ENCODE data around the gene FBXO27.
"Not testable (repeated sequence)": the region's sequence is repeated elsewhere in the genome, so short reads cannot be mapped to it uniquely, and the experiment has no call there.

FBXO27 gene

GRCh38 chr19:39017026-39017425 is 15.3 kb downstream of the FBXO27 start:
- peaks cover 10% of the 10 kb centered on the region for H3K27me3 Mint-ChIP-seq
- H3K4me3 Mint-ChIP-seq: no peak overlapping the region
- no peak overlapping the region for H3K27ac Mint-ChIP-seq
- H3K9me3 Mint-ChIP-seq: no peaks in the 10 kb centered on the region
- no peaks in the 10 kb centered on the region for H3K36me3 Mint-ChIP-seq (ENCODE audit: low read depth)
- no peaks in the 10 kb centered on the region for H3K4me1 Mint-ChIP-seq (ENCODE audit: low read depth)

- Mint-ChIP-seq H3K27me3 (peaks cover 10% of the 10 kb centered on the region), H3K27ac (no peak overlapping the region), H3K36me3 (ENCODE audit: low read depth) (no peaks in the 10 kb centered on the region), H3K9me3 (no peaks in the 10 kb centered on the region), H3K4me1 (ENCODE audit: low read depth) (no peaks in the 10 kb centered on the region), H3K4me3 (no peak overlapping the region)
Measured at GRCh38 chr19:39014037-39014436, 18.3 kb downstream of the FBXO27 start.

DNA sequence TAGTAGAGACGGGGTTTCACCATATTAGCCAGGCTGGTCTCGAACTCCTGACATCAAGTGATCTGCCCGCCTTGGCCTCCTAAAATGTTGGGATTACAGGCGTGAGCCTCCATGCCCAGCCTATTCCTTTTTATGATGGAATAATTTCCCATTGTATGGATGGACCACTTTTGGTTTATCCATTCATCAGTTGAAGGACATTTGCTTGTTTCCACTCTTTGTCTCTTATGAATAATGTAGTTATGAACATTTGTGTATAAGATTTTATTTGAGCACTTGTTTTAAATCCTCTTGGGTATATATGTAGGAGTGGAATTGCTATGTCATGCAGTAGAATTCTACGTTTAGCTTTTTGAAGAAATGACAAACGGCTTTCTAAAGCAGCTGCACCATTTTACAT is 23.3 kb downstream of the FBXO27 start:
- Mint-ChIP-seq H3K27ac (no peak overlapping the region), H3K27me3 (peaks cover 15% of the 10 kb centered on the region), H3K4me1 (ENCODE audit: low read depth) (no peaks in the 10 kb centered on the region), H3K4me3 (no peak overlapping the region), H3K36me3 (ENCODE audit: low read depth) (no peaks in the 10 kb centered on the region), H3K9me3 (no peaks in the 10 kb centered on the region)

- no peak overlapping the region for H3K27ac Mint-ChIP-seq
- no peaks in the 10 kb centered on the region for H3K4me1 Mint-ChIP-seq (ENCODE audit: low read depth)
- no peaks in the 10 kb centered on the region for H3K36me3 Mint-ChIP-seq (ENCODE audit: low read depth)
- no peak overlapping the region for H3K4me3 Mint-ChIP-seq
- no peaks in the 10 kb centered on the region for H3K9me3 Mint-ChIP-seq
- H3K27me3 Mint-ChIP-seq: peaks cover 18% of the 10 kb centered on the region
Measured at GRCh38 chr19:39008137-39008536, 24.2 kb downstream of the FBXO27 start.

DNA sequence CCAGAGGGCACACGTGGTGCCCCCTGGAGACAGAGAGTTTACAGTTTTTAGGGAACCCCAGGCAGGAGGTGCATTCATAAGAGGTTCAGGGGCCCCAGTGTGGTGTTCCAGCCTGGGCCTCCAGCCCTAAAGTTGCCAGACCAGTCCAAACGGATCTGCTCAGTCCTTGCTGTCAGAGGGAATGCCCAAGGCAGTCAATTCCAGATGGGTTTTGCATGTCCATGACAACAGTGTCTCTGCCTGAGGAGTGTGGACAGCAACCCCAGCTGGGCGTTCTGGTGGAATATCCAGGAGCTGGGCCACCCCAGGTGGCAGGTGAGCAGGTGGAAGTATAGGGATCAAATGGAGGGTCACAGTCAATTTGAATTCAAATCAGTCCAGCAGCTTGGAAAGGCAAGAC is 25.3 kb downstream of the FBXO27 start:
- Mint-ChIP-seq H3K4me1 (ENCODE audit: low read depth) (no peaks in the 10 kb centered on the region), H3K9me3 (no peaks in the 10 kb centered on the region), H3K27ac (no peak overlapping the region), H3K36me3 (ENCODE audit: low read depth) (no peaks in the 10 kb centered on the region), H3K27me3 (peaks cover 22% of the 10 kb centered on the region), H3K4me3 (no peak overlapping the region)

GRCh38 chr19:39004403-39004802 is 27.9 kb downstream of the FBXO27 start:
- Mint-ChIP-seq H3K36me3 (ENCODE audit: low read depth) (no peaks in the 10 kb centered on the region), H3K27ac (no peak overlapping the region), H3K27me3 (peaks cover 22% of the 10 kb centered on the region), H3K9me3 (no peaks in the 10 kb centered on the region), H3K4me3 (no peak overlapping the region), H3K4me1 (ENCODE audit: low read depth) (no peaks in the 10 kb centered on the region)

- Mint-ChIP-seq H3K9me3 (no peaks in the 10 kb centered on the region), H3K27me3 (peaks cover 24% of the 10 kb centered on the region), H3K4me3 (no peak overlapping the region), H3K4me1 (ENCODE audit: low read depth) (no peaks in the 10 kb centered on the region), H3K36me3 (ENCODE audit: low read depth) (no peaks in the 10 kb centered on the region), H3K27ac (no peak overlapping the region)
Measured at GRCh38 chr19:39003796-39004195, 28.6 kb downstream of the FBXO27 start.

GRCh38 chr19:39003188-39003587 is 29.2 kb downstream of the FBXO27 start:
- no peak overlapping the region for H3K27ac Mint-ChIP-seq
- peaks cover 21% of the 10 kb centered on the region for H3K27me3 Mint-ChIP-seq
- no peaks in the 10 kb centered on the region for H3K36me3 Mint-ChIP-seq (ENCODE audit: low read depth)
- no peaks in the 10 kb centered on the region for H3K9me3 Mint-ChIP-seq
- no peak overlapping the region for H3K4me3 Mint-ChIP-seq
- H3K4me1 Mint-ChIP-seq (ENCODE audit: low read depth): no peaks in the 10 kb centered on the region

DNA sequence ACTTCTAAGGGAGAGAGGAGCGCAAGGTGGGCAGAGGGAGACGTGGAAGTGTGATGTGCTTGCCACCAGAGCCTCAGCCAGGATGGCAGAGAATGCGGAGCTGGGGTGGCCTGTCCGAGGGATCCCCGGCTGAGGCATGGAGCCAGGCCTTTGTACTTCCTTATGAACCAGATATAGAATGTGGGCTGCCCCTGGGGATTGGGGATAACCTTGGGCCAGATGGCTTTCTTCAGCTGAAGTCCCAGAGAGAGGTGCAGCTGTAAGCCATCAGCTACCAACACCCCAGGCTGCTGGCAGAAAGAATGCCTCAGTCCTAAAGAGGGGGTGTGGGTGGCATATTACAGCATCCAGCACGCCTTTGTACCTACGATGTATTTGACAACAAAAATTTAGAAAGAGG is 31.3 kb downstream of the FBXO27 start:
- no peaks in the 10 kb centered on the region for H3K9me3 Mint-ChIP-seq
- H3K4me1 Mint-ChIP-seq (ENCODE audit: low read depth): no peaks in the 10 kb centered on the region
- no peaks in the 10 kb centered on the region for H3K36me3 Mint-ChIP-seq (ENCODE audit: low read depth)
- no peak overlapping the region for H3K27ac Mint-ChIP-seq
- H3K27me3 Mint-ChIP-seq: peaks cover 17% of the 10 kb centered on the region
- H3K4me3 Mint-ChIP-seq: no peak overlapping the region

GRCh38 chr19:38997576-38997975 is 34.8 kb downstream of the FBXO27 start:
- H3K4me3 Mint-ChIP-seq; H3K4me1 Mint-ChIP-seq (ENCODE audit: low read depth); H3K27ac Mint-ChIP-seq; H3K36me3 Mint-ChIP-seq (ENCODE audit: low read depth); H3K27me3 Mint-ChIP-seq; H3K9me3 Mint-ChIP-seq: not testable (repeated sequence)

DNA sequence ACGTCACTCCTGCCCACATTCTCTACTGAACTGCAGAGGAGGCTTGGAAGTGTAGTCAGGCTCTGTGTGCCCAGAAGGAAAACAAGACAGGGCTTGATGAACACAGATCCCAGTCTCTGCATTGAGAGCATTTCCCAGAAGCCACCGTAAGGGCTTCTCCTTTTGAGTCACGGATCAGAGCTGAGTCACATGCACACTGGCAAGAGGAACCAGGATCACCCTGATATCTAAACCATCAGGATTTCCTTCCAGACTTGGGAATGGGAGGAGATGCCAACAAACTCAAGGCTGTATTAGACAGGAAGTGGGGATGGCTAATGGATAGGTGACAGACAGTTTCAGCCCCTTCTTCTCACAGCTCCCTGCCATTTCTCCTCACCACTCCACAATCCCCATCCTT is 39.1 kb downstream of the FBXO27 start:
- Mint-ChIP-seq H3K27ac (no peak overlapping the region), H3K36me3 (ENCODE audit: low read depth) (no peaks in the 10 kb centered on the region), H3K27me3 (peaks cover 17% of the 10 kb centered on the region), H3K9me3 (no peaks in the 10 kb centered on the region), H3K4me1 (ENCODE audit: low read depth) (no peaks in the 10 kb centered on the region), H3K4me3 (no peak overlapping the region)

DNA sequence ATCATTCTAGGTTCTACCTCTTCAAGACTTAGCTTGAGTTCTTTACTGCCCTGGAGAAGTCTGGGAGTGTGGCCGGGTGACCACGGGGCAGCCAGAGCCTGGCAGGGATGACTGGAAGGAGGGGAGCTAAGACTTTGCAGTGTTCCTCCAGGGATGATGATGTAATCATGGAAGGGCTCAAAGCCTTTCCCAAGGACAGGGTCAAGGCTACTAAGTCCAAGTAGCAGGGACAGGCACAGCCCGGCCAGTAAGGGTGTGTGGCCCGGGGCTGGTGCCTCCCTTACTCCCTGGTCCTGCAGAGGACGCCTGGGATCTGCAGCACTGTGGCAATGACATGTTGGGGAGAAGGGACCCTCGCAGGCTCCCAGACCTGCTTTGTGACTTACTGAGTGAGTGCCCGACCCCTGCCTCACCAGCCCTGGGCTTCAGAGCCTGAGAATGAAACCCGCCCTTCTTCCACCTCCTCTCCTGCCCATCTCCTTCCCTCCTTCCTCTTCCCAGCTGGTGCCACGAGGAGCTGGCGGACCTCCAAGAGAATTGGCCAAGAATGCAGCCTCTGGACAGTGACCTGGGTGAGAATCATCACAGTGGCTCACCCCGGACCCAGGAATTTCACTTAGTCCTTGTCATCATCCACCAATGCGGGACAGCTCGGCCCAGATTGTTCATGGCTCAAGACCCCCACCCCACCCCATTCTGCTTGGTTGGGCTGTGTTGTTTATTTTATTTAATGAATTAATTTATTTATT is 41.2 kb downstream of the FBXO27 start:
- H3K36me3 Mint-ChIP-seq (ENCODE audit: low read depth): no peaks in the 10 kb centered on the region
- H3K27me3 Mint-ChIP-seq: peaks cover 17% of the 10 kb centered on the region
- H3K9me3 Mint-ChIP-seq: no peaks in the 10 kb centered on the region
- H3K4me1 Mint-ChIP-seq (ENCODE audit: low read depth): no peaks in the 10 kb centered on the region
- no peak overlapping the region for H3K27ac Mint-ChIP-seq
- H3K4me3 Mint-ChIP-seq: no peak overlapping the region

DNA sequence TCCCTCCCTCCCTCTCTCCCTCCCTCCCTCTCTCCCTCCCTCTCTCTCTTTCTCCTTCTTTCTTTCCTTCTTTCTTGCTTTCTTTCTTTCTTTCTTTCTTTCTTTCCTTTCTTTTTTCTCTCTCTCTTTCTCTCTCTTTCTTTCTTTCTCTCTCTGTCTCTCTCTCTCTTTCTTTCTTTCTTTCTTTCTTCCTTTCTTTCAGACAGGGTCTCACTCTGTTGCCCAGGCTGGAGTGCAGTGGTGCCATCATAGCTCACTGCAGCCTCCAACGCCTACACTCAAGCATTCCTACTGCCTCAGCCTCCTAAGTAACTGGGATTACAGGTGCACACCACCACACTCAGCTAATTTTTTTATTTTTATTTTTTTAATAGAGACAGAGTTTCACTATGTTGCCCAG is 42.7 kb downstream of the FBXO27 start:
- not testable (repeated sequence) for H3K36me3 Mint-ChIP-seq (ENCODE audit: low read depth); H3K9me3 Mint-ChIP-seq; H3K4me1 Mint-ChIP-seq (ENCODE audit: low read depth); H3K4me3 Mint-ChIP-seq; H3K27ac Mint-ChIP-seq
- peaks cover 20% of the 10 kb centered on the region for H3K27me3 Mint-ChIP-seq

GRCh38 chr19:38989066-38989605 is 43.2 kb downstream of the FBXO27 start:
- Mint-ChIP-seq H3K9me3 (no peaks in the 10 kb centered on the region), H3K27ac (no peak overlapping the region), H3K4me1 (ENCODE audit: low read depth) (no peaks in the 10 kb centered on the region), H3K27me3 (peaks cover 20% of the 10 kb centered on the region), H3K4me3 (no peak overlapping the region), H3K36me3 (ENCODE audit: low read depth) (no peaks in the 10 kb centered on the region)

DNA sequence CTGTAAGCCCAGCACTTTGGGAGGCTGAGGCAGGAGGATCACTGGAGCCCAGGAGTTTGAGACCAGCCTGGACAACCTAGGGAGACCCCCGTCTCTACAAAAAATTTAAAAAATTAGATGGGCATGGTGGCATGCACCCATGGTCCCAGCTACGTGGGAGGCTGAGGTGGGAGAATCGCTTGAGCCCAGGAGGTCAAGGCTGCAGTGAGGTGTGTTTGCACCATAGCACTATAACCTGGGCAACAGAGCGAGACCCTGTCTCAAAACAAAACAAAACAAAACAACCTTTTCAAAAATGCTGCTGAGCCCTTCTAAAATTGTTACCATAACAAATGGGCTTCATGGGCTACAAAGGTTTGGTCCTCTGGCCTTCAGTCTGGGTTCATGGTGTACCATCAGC is 43.7 kb downstream of the FBXO27 start:
- not testable (repeated sequence) for H3K36me3 Mint-ChIP-seq (ENCODE audit: low read depth); H3K9me3 Mint-ChIP-seq; H3K4me3 Mint-ChIP-seq; H3K4me1 Mint-ChIP-seq (ENCODE audit: low read depth); H3K27ac Mint-ChIP-seq
- peaks cover 20% of the 10 kb centered on the region for H3K27me3 Mint-ChIP-seq

DNA sequence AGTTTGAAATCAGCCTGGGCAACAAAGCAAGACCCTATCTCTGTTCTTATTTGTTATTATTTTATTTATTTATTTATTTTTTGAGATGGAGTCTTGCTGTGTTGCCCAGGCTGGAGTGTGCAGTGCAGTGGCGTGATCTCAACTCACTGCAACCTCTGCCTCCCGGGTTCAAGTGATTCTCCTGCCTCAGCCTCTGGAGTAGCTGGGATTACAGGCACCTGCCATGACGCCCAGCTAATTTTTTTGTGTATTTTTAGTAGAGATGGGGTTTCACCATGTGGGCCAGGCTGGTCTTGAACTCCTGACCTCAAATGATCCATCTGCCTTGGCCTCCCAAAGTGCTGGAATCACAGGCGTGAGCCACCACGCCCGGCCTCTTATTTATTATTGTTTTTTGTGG is 44.6 kb downstream of the FBXO27 start:
- H3K27ac Mint-ChIP-seq; H3K4me1 Mint-ChIP-seq (ENCODE audit: low read depth); H3K9me3 Mint-ChIP-seq; H3K36me3 Mint-ChIP-seq (ENCODE audit: low read depth); H3K4me3 Mint-ChIP-seq: not testable (repeated sequence)
- H3K27me3 Mint-ChIP-seq: peaks cover 19% of the 10 kb centered on the region

Measured in stimulated activated naive CD8-positive, alpha-beta T cell treated with anti-CD3 and anti-CD28 coated beads, Interleukin-15, Interleukin-2, amounts not matched to agents 100 ng/mL and 50 ng/mL, for 24 hours (primary cell).